ENCODE results near the gene RILPL2.
"Not testable (repeated sequence)": the region's sequence is repeated elsewhere in the genome, so short reads cannot be mapped to it uniquely, and the experiment has no call there.

The RILPL2 gene

GRCh38 chr12:123382684-123383083, 53.8 kb downstream of the RILPL2 start:
- DNase-seq (ENCODE audit: low read depth in 2 of 2): no peak

DNA sequence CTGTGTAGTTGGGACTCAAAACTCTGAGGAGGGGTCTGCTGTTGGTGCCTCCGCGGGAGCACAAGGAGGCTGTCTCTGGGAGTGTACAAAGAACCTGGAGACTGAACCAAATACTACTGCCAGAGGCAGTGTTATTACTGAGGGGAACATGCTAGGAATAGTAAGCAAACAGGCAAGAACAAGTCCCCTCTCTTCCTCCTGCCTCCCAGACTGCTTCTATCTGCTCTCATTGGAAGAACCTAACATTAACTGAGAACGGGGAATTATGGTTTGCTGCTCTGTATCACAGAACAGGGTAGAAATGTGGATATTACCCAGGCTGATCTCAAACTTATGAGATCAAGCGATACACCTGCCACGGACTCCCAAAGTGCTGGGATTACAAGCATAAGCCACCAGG, 57.1 kb downstream of the RILPL2 start:
- DNase-seq (ENCODE audit: low read depth in 2 of 2): no peak

DNA sequence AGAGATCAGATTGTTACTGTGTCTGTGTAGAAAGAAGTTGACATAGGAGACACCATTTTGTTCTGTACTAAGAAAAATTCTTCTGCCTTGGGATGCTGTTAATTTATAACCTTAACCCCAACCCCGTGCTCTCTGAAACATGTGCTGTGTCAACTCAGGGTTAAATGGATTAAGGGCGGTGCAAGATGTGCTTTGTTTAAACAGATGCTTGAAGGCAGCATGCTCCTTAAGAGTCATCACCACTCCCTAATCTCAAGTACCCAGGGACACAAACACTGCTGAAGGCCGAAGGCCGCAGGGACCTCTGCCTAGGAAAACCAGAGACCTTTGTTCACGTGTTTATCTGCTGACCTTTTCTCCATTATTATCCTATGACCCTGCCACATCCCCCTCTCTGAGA, 64.1 kb downstream of the RILPL2 start:
- not testable (repeated sequence) for DNase-seq (ENCODE audit: low read depth in 2 of 2)

DNA sequence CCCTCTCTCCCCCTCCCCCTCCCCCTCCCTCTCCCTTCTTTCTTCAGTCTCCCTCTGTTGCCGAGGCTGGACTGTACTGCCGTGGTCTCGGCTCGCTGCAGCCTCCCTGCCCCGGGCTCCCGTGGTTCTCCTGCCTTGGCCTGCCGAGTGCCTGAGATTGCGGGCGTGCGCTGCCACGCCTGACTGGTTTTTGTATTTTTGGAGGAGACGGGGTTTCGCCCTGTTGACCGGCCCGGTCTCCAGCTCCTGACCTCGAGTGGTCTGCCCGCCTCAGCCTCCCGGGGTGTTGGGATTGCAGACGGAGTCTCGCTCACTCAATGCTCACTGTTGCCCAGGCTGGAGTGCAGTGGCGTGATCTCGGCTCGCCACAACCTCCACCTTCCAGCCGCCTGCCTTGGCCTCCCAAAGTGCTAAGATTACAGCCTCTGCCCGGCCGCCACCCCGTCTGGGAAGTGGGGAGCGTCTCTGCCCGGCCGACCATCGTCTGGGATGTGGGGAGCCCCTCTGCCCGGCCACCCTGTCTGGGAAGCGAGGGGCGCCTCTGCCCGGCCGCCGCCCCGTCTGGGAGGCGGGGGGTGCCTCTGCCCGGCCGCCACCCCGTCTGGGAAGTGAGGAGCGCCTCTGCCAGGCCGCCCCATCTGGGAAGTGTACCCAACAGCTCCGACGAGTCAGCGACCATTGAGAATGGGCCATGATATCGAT, 64.7 kb downstream of the RILPL2 start:
- not testable (repeated sequence) for DNase-seq (ENCODE audit: low read depth in 2 of 2)

DNA sequence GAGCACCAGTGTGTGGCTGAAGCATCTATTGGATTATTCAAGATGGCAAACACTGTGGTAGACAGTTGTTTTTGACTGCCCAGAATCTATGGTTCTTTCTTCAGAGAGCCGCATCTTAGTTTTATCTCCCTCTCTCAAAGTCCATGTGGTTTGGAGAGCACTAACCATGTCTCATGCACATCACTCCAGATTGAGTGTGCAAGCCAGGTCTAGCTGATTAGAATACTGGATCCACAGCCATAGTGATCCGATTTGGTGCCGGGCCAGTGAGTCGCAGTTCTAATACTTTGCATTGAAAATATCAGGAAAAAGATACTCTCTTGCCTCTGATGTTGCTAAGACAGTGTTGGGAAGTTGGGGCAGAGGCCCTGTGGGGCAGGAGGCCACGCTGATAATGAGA, 67.3 kb downstream of the RILPL2 start:
- no peak for DNase-seq (ENCODE audit: low read depth in 2 of 2)

GRCh38 chr12:123368431-123368830, 68.1 kb downstream of the RILPL2 start:
- DNase-seq (ENCODE audit: low read depth in 2 of 2): not testable (repeated sequence)

- DNase-seq (ENCODE audit: low read depth in 2 of 2): no peak
Observed at GRCh38 chr12:123367511-123367910, 69.0 kb downstream of the RILPL2 start.
